HCT116 (cell line): ENCODE data around the gene C4BPB.

ENCODE experiments used
- CTCF ChIP-seq, 3 experiments: fragments of 200-600 bp in 1 of 3; sonication (generic) in 1 of 3; IDR thresholded peaks in 2 of 3; conservative IDR thresholded peaks in 1 of 3; 2 replicates each; pipeline ENCODE4 v1.5.1; 2012 to 2017; ENCODE audit warnings: low read depth in 2 of 3, low read length in 2 of 3, antibody characterized with exemption in 1 of 3, borderline replicate concordance in 1 of 3, control low read depth in 1 of 3, mild to moderate bottlenecking in 1 of 3, mixed read lengths in 1 of 3, mixed run types in 1 of 3, moderate library complexity in 1 of 3; ENCODE audit not compliant: insufficient read depth in 1 of 3
- EZH2 ChIP-seq: fragments of 200-600 bp; sonication (generic); IDR thresholded peaks from 2 replicates; pipeline ENCODE4 v1.6.1; 2017; ENCODE audit warnings: antibody characterized with exemption, mixed run types
- SP1 ChIP-seq: IDR thresholded peaks from 2 replicates; pipeline ENCODE4 v1.6.1; 2012; ENCODE audit warnings: low read depth

GRCh38 chr1:207064561-207064960, 24.1 kb upstream of the C4BPB start:
- TF ChIP-seq SP1 (no peak), EZH2 (no peak), CTCF (IDR thresholded peaks at IDR 0.05 in 2 of 3, conservative IDR thresholded peaks at IDR 0.05 in 1 of 3; ENCODE audit: borderline replicate concordance in 1 of 3, insufficient read depth in 1 of 3, low read depth in 2 of 3, low read length in 2 of 3) (no peak)
